Fibroblast of peridontal ligament (primary cell): ENCODE results near the gene ELP5.
A peak's percentile ranks its signal among the peaks of the same experiment; 100 is the strongest.

Experiments
- DNase-seq: peaks from one replicate; pipeline ENCODE4 v3.0.0-alpha.2; 2010; ENCODE audit errors: extremely low read depth

Gene ELP5

DNA sequence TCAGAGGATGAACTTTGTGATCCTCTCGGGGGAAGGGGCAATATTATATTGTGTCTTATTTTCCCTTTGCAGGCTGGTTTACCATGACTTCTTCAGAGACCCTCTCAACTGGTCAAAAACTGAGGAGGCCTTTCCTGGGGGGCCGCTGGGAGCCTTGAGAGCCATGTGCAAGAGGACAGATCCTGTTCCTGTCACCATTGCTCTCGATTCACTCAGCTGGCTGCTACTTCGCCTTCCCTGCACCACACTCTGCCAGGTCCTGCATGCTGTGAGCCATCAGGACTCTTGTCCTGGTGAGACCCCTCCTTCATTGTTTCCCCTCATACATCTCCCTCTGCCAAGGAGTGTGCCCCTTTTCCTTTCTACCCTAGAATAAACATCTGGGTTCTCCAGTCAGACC, 2.5 kb downstream of the ELP5 start:
- no peak for DNase-seq

DNA sequence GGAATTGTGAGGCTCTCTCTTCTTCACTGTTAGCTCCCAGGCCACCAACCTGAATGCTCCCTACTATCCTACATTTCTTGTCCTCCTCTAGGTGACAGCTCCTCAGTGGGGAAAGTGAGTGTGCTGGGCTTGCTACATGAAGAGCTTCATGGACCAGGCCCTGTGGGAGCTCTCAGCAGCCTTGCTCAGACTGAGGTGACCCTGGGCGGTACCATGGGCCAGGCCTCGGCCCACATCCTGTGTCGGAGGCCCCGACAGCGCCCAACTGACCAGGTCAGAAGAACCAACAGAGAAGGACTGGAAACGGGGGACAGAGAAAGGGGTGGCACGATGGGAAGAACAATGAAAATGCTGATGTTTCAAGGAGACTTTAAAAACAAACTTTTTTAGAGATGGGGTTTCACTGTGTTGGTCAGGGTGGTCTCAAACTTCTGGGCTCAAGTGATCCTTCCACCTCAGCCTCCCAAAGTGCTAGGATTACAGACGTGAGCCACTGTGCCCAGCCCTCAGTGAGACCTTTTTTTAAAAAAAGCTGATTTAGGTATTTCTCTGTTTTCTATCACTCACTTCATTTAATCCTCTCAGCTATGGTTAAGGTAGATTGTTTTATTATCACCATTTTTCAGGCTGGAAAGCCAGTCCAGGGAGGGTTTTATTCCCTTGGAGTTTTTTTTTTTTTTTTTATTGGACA, 4.9 kb downstream of the ELP5 start:
- DNase-seq: no peak

GRCh38 chr17:7258731-7259554, 6.9 kb downstream of the ELP5 start:
- no peak for DNase-seq

- DNase-seq: no peak
These were observed 7.5 kb downstream of the ELP5 start for GRCh38 chr17:7259555-7259889.

GRCh38 chr17:7260151-7260550, 8.1 kb downstream of the ELP5 start:
- DNase-seq: no peak

DNA sequence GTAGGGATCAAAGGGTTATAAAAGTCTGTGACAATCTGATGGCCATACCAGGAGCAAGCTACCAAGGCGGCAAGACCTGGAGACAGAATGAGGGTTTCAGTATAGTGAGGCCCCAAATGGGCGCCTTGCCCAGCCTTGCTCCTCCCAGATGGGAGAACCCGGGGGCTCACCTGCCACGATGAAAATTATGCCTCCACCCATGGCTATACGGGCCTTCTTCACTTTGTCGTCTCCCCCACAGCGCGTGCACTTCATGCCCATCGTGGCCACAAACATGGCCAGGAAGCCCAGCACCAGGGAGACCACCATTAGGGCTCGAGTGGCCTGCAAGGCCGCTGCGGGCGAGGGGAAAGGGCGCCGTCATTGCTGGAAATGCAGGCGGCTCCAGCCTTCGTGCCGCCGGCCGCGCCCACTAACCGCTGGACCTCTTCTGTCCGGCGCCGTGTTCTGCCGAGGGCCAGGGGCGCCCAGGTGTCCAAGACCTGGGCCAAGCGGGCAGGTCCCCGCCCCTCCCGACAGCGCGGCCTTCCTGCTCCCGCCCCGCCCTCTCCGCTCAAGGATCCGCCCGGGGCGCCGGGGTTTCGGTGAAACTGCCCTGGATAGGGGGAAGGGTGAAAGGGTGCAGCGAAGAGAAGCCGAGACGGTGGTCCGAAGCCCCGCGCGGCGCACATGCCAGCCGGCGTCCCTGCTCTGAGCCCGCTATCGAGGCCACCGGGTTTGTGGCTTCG, 8.8 kb downstream of the ELP5 start:
- no peak for DNase-seq

DNA sequence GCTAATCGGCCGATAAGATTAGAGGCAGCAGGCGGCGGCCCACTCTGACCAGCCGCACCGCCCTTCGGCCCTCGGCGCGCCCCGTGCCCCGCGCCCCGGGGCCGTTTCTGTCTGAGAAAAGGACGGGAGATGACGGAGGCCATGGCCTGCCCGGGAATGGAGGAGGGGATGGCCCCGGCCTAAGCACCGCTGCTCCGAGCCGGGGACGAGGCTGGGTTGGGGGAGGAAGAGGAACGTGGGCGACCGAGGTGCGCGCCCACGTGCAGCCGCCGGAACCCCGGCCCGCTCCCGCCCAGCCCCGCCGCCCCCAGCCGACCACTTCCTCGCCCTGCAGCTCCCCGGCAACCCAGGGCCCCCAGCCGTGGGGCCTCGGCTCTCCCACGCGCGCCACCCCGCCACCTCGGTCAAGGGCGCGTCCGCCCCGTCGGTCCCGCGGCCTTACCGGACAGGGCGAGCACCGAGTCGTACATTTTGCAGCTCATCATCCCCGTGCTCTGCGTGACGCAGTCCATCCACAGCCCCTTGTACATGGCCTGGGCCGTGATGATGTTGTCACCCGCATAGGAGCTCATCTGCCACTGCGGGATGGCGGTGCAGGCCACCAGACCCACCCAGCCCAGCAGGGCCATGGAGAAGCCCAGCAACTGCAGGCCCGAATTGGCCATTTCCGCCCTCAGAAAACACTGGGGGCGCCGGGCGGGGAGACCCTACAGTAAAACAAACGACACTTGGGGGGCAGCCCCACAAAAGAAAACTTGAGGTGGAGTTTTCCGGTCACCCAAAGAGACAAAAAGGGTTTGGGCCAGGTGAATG, 9.6 kb downstream of the ELP5 start:
- DNase-seq: no peak

DNA sequence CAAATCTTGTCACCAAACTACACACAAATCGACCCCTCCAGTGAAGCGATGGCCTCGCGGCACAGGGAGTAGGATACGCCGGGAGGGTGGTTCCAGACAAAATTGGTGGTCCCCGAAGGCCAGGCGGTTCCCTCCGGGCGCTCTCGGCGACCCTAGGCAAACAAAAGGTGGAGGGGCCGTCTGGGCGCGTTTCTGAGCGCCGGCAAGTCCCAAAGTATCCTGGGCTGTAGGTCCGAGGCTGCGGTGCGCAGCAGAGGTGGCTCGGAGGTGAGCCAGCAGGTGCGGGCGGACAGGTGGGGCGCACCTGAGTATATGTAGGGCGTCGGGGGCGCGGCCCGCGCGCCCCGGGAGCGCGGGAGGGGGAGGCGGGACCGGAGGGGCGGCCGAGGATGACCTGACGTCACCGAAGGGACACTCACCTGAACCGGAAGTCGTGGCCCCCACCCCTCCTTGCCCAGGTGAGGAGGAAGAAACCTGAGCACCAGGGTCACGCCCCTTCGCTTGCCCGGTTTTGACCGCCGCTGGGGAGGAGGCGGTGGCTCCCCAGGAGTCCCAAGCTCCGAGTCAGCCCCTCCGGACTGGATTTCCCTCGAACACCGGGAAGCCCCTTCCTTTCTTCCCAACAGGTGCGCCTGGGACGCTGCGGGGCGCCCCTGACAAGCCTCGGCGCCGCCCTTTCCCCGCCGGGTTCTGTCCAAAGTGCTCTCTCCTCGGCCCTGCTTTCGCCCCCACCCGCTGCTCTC, 10.3 kb downstream of the ELP5 start, which contains the start of gene CLDN7:
TSS of gene CLDN7 (minus strand) at position 287 of the 743 bp plus-strand sequence. CDS start 435 bp downstream, outside the sequence.
- no peak for DNase-seq

GRCh38 chr17:7262935-7263800, 11.2 kb downstream of the ELP5 start:
- no peak for DNase-seq

DNA sequence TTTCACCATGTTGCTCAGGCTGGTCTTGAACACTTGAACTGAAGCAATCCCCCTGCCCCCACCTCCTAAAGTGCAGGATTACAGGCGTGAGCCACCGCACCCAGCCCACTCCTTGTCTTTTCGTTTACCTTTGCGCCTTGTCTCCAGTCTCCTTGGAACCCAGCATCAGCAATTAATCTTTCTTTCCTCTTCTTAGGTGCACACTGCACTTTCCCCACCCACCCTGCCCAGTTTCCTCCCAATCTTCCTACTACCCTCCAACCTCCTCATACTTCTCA, 11.7 kb downstream of the ELP5 start:
- no peak for DNase-seq

- DNase-seq: no peak
These were observed 14.8 kb downstream of the ELP5 start for GRCh38 chr17:7266784-7267183.

GRCh38 chr17:7279448-7279847, 27.4 kb downstream of the ELP5 start:
- DNase-seq: no peak

- peak; percentile 78 for DNase-seq
These were observed 28.6 kb downstream of the ELP5 start for GRCh38 chr17:7280519-7281073.

- DNase-seq: peak; percentile 83
These were observed 29.3 kb downstream of the ELP5 start, which contains the start of gene SLC2A4 for GRCh38 chr17:7281074-7281952. SLC2A4 (plus strand) TSS chr17:7281718; CDS start chr17:7281935, 217 bp downstream.

GRCh38 chr17:7281953-7282751, 30.1 kb downstream of the ELP5 start:
- DNase-seq: no peak

- no peak for DNase-seq
These were observed 30.8 kb downstream of the ELP5 start for GRCh38 chr17:7282752-7283321.

- no peak for DNase-seq
These were observed 31.6 kb downstream of the ELP5 start for GRCh38 chr17:7283471-7284216.
